Bronchial epithelial cell (primary cell): ENCODE data around the gene MS4A12. TPM values are rescaled to one million over a fixed set of nuclear protein-coding genes. Genes with fewer than 3 reads are reported as not detected.

Experiments
- DNase-seq: peaks from one replicate; pipeline ENCODE4 v3.0.0-alpha.2; 2010; ENCODE audit warnings: low read depth
- FAIRE-seq: peaks from 2 replicates; lab custom pipeline; 2011; peaks lifted over from hg19 to GRCh38; lab: Jason Lieb, UNC
- H3K27me3 ChIP-seq: 2 replicates; pipeline ENCODE4 v1.5.1; 2011; ENCODE audit warnings: low read length; ENCODE audit not compliant: control insufficient read depth, insufficient read depth
- H3K36me3 ChIP-seq: 2 replicates; pipeline ENCODE4 v1.5.1; 2011; ENCODE audit warnings: low read length; ENCODE audit not compliant: control insufficient read depth, insufficient read depth
- H3K4me3 ChIP-seq: 2 replicates; pipeline ENCODE4 v1.5.1; 2011; ENCODE audit warnings: mild to moderate bottlenecking, low read depth, low read length, control low read depth
- CTCF ChIP-seq: IDR thresholded peaks from 2 replicates; pipeline ENCODE4 v1.5.1; 2011; ENCODE audit warnings: mild to moderate bottlenecking, moderate library complexity, low read length, control low read depth, inconsistent platforms; ENCODE audit not compliant: insufficient read depth, severe bottlenecking
- total RNA-seq: library from RNA; depleted of rRNA; stranded (reverse); fragments of >200 nt; gene quantifications from 2 replicates; pipeline ENCODE4 v1.2.1, GENCODE V29; 2014

Gene MS4A12
- total RNA-seq, 1 donor from 2014 or later = not detected

GRCh38 chr11:60544077-60544476, 51.5 kb downstream of the MS4A12 start:
- no peak for FAIRE-seq
- Histone ChIP-seq H3K27me3 (no peaks in the 10 kb centered on the region), H3K36me3 (no peaks in the 10 kb centered on the region), H3K4me3 (no peak overlapping the region)
- TF ChIP-seq CTCF = no peak
- no peak for DNase-seq

Other genes with a start within 250 kb of the MS4A12 start
- not detected in 2 replicates for gene MS4A4E, start 249.6 kb upstream of the MS4A12 start, total RNA-seq
- not detected in 2 replicates for gene MS4A4A, start 212.1 kb upstream of the MS4A12 start, total RNA-seq
- not detected in 2 replicates for gene MS4A6E, start 165.5 kb upstream of the MS4A12 start, total RNA-seq
- not detected in 2 replicates for gene MS4A7, start 114.2 kb upstream of the MS4A12 start, total RNA-seq
- gene MS4A14, start 96.3 kb upstream of the MS4A12 start, total RNA-seq = not detected in 2 replicates
- not detected in 2 replicates for gene MS4A5, start 63.2 kb upstream of the MS4A12 start, total RNA-seq
- gene MS4A1, start 36.9 kb upstream of the MS4A12 start, total RNA-seq = not detected in 2 replicates
- gene MS4A13, start 22.6 kb downstream of the MS4A12 start, total RNA-seq = not detected in 2 replicates
- gene MS4A8, start 206.8 kb downstream of the MS4A12 start, total RNA-seq = not detected in 2 replicates
- not detected in 2 replicates for gene MS4A18, start 231.9 kb downstream of the MS4A12 start, total RNA-seq